GM03348 (cell line): Measurements from ENCODE around the gene SRRM1.
"Not testable (repeated sequence)": the region's sequence is repeated elsewhere in the genome, so short reads cannot be mapped to it uniquely, and the experiment has no call there.

Experiments
- DNase-seq: peaks from one replicate; pipeline ENCODE4 v3.0.0; 2012; ENCODE audit warnings: low spot score

The SRRM1 gene

DNA sequence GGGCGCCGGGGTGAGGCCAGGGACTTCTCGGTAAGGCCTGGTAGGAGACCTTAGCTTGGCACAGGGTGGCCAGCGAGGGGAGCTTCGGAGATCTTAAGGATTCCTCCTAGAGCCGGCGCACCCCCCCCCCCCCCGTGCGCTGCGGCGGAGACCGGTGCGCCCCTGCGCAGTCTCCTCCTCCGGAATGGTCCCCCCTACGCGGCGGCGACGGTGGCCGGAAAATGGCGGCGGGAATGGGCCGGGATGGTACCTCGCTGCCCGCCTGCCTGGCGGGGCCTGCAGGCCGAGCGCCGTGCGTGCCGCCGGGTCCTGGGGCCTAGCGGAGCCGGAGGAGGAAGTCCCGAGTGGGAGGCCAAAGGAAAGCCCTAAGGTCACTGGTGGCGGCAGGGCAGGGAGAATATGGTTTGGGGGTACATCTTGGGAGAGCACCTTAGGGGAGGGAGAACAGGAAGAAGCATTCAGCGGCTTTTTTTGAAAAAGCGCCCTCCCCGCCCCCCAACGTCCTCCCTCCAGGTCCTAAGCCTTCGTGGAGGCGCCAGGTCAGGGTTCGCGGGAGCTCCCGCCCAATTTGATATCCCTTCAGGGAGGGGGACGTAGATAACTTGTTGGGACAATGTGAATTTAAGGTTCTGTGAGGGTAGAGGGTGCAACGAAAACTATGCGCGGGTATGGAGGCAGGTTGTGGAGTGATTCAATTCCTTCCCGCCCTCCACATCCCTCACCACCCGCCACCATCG lies 429 bp downstream of the SRRM1 start:
- peak; percentile 71 for DNase-seq

DNA sequence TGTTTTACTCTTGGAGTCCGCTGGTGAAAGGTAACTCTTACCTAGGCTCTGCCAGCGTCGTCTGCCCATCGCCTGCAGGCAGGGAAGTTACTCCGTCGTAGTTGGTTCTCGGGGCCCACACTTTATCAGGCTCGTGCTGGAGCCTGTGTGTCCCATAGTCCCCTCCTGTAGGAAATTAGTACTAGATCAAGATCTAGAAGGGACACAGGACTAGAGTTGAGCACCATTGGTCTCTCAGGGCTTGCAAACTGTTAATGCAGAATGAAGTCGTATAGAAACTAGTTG lies 940 bp downstream of the SRRM1 start:
- no peak for DNase-seq

DNA sequence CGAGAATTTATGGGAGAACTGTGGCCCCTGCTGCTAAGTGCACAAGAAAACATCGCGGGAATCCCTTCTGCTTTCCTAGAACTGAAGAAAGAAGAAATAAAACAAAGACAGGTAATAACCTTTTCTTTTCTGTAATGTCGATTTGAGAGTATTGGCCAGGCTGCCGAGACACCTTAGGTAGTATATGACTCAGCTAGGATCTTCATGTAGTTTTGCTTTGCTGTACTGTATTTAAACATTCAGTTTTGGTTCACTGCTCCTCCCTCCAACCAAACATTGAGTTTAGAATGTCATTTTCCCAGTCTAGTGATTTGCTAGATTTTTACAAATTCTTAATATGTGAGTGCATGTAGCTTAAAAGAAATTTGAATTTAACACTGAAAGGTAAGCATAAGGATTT lies 5.8 kb downstream of the SRRM1 start:
- DNase-seq: no peak

DNA sequence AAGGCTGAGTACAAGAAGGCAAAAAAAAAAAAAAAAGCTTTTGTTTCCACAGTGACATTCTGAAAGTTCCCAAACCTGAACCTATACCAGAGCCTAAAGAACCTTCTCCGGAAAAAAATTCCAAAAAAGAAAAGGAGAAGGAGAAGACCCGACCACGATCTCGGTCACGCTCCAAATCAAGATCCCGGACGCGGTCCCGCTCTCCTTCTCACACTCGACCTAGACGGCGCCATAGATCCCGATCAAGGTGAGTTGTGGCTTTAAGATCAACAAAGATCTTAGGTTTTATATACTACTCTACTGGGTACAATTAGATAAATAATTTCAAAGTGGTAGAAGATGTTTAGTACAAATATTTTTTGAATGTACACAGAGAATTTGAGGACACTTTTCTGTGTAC lies 9.3 kb downstream of the SRRM1 start:
- DNase-seq: no peak

DNA sequence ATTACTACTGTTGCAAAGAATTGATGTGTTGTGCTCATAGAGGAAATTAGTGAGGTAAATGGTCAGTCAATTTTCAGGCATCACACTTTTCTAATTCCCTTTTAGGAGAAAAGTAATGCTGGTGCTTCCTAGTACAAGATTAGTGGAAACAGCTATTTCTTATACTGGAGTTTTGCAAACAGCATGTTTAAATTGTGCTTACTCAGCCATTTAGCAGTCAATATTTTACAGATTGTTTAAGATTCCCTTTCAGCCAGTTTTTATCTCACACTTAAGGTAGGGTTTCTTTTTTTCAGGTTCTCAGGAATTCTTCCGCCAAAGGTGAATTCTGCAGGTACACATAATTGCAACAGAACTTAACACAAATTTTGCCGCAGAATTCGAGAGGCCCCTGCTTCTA lies 10.9 kb downstream of the SRRM1 start:
- no peak for DNase-seq

DNA sequence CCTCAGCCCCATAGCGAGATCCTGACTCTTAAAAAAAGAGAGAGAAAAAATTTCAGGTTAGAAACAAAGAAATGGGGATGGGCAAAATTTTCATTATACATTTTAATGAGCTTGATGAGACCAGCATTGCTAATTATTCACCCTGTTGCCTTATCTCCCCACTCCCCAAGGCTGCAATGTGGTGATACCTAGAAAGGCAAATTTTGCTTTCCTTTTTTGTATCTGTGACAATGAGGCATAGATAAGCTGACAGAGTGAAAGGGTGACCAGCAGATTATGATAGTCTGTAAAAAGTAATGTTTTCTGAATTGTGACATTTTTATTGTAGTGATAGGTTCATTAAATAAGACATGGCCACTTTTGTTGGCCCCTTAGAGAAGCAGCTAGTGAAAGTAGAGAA lies 12.9 kb downstream of the SRRM1 start:
- no peak for DNase-seq

DNA sequence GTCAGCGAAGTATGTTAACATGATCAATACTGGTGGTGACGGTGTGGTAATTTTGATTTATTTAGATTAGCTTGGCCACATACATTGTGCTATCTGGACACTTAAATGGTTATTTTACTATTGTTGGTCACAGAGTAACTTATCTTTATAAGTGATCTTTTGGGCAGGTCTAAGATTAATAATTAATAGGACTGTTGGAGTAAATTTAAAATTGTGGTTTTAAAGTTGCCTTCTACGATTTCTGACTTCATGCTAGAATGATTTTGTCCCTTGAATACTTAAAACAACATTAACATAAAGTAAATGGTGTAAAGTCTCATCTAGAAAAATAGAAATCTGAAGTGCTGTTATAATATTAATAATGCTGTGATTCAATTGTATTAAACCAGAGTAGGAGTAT lies 14.7 kb downstream of the SRRM1 start:
- DNase-seq: no peak

DNA sequence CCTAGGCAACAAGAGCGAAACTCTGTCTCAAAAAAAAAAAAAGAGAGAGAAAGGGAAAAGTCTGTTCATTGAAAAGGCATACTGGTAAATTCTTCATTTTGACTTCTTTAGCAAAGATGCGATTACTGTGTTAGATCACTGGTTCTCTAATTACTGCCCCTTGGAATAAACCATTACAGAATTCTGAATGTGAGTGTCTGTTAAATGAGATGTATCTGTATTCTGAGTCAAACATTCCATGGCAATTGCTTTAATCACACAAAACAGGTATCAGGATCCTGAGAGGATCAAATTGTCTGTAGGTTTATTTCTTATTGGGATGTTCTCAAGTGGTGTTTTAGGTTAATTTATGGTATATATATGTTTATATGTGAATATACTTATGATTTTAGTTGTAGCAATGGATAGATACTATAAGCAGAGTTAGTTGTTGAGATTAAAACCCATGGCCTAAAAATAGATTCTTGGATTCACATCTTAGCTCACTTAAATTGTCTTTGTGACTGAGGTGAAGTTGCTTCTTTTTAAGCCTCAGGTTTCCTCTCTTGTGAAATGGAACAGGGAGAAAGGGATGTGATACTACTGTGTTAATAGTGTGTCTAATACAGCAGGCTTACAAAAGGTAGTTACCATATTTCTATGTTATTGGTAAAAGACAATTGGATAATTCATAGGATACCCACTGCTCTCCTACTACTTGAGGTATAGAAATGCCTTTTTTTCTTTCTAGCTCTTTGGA lies 16.2 kb downstream of the SRRM1 start:
- DNase-seq: no peak

DNA sequence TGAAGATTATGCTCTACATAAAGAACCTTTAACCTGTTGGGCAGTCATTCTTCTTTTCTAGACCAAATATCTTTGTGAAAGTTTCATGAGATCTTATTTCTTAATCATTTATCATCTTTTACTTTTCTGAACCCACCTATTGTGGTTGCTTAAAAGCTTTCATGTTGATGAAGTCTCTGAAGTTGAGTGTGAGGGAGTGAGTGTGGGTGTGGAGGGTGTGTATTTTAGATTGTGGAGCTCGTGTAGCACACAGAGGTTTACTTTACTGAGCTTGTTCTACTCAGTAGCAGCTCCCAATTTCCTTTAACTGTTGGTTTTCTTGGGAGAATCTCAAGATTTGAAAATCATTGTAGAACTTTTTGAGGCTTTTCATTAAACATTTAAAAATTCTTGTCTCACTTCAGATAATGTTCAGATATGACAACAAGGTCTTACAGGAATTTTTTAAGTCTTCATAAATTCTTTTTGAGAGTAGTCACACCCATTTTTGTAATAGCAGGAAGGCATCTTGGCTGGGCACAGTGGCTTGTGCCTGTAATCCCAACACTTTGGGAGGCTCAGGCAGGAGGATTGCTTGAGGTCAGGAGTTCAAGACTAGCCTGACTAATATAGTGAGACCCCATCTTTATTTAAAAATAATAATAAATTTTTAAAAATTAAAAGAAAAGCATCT lies 17.0 kb downstream of the SRRM1 start:
- DNase-seq: peak; percentile 6

DNA sequence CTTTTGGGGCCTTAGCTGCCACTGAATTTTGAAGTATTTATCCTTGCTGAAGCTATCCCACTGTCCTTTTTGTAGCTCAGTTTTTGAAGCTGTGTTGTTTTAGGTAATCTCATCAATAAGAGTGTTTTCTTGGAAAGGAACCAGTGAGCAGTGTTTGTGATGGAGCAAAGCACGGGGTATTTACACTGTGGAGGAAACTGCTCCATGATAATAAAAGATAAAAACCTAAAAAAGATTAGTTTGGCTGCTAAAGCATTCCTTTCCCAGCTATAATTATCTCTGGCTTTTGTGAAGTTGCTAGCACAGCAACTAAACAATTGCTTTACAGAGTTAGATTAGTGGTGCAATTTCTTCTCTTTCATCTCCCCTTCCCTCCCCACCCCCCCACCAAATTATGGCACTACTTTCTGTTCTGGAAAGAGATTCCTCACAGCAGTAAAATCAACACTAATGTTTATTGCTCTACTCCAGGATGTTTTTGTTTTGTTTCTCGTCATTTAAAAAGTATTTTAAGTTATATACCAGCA lies 21.5 kb downstream of the SRRM1 start:
- no peak for DNase-seq

DNA sequence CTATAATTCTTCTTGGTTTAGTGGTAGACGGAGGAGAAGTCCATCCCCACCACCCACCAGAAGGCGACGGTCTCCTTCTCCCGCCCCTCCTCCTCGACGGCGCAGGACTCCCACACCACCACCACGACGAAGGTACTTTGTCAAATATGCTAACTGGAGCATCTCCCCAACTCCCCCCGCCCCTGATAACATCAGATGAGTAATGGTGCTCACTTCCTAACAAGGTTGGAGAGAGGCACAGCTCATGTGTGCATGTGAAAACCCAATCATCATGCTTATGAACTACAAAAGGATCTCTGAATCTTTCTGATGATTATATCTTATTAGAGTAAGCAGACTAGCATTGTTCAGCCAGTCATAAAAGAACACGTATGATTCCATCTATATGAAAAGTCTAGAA lies 23.7 kb downstream of the SRRM1 start:
- no peak for DNase-seq

DNA sequence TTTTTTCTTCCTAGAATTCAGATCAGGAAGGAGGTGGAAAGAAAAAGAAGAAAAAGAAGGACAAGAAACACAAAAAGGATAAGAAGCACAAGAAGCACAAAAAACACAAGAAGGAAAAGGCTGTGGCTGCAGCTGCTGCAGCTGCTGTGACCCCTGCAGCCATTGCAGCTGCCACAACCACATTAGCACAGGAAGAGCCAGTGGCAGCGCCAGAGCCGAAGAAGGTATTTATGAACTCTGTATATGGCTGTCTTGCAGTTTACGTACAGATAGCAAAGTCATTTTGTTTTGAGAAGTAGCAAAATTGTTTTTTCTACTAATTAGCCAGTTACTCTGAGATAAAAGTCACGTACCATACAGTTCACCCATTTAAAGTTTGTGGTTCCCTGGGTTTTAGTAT lies 28.3 kb downstream of the SRRM1 start:
- DNase-seq: not testable (repeated sequence)

DNA sequence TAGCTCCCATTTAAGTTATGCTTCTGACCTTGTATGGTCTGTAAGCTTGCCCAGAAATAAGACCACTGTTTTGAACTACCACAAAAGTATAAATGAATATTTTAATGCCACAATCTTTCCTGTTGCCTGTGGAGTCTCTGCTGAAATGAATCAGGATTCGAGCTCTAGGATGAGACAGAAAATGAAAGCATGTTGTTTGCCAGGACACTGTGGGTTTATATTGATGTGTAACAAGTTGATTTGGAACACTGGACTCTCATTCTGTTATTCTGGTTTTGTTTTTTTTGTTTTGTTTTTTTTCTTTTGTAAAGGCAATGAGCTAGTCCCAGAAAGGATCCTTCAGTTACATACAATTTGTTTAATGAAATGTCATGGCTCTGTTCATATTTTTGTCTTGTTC lies 29.6 kb downstream of the SRRM1 start:
- DNase-seq: not testable (repeated sequence)

DNA sequence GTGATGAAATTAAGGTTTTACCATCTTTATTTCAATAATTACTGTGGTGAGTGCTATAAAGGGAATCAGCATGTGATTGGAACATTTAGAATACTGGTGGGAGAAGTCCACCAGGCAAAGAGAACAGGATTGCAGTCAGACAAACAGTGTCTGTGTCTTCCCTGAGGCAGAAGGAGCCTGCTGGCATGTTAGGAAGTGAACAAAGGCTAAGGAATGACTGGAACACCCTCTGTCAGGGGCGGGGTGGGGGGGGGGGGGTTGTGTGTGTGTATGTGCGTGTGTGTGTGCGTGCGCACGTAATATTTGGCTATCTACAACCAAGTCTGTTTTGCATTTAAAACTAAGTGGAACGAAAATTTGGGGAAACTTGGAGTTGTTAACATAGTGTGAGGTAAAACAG lies 30.2 kb downstream of the SRRM1 start:
- DNase-seq: peak; percentile 27

DNA sequence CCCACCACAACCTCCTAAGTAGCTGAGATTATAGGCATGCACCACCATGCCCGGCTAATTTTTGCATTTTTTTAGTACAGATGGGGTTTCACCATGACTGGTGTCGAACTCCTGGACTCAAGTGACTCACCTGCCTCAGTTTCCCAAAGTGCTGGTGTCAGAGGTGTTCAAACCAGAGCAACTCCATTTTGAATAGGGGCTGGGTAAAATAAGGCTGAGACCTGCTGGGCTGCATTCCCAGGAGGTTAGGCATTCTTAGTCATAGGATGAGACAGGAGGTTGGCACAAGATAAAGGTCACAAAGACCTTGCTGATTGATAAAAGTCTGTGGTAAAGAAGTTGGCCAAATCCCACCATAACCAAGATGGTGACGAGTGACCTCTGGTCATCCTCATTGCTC lies 35.3 kb downstream of the SRRM1 start:
- DNase-seq: not testable (repeated sequence)

DNA sequence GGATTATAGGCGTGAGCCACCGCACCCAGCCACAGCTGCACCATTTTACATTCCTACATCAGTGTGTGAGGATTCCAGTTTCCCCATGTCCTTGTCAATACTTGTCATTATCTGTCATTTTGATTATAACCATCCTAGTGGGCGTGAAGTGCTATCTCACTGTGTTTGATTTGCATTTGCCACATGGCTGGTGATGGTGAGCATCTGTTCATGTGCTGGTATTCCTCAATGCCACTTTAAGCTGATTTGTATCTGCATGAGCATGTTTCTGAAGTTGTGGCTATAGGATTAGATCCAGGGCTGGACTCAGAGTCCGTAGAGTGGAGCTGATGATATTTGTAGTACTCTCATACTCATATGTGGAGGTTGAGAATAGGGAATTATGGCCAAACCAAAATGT lies 36.6 kb downstream of the SRRM1 start:
- DNase-seq: no peak

DNA sequence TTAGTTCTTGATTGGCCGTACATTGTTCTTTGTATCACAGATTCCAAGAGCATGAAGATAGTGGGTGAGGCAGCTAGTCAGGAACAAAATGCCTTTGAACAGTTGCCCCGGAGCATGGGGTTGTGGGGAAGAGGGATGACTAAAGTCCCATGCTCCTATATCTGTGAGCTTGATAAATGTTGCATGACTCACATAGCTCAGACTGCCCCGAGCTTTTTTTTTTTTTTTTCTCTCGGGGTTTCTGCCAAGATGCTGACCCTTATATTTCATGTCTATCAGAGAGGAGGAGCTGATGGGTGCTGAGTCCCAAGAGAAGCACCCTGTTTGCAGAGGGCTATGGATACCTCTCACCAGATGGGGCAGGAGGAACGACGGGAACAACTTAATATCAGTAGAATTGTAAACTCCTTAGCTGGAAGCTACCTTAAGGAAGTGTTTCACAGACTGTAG lies 40.6 kb downstream of the SRRM1 start:
- DNase-seq: peak; percentile 84

DNA sequence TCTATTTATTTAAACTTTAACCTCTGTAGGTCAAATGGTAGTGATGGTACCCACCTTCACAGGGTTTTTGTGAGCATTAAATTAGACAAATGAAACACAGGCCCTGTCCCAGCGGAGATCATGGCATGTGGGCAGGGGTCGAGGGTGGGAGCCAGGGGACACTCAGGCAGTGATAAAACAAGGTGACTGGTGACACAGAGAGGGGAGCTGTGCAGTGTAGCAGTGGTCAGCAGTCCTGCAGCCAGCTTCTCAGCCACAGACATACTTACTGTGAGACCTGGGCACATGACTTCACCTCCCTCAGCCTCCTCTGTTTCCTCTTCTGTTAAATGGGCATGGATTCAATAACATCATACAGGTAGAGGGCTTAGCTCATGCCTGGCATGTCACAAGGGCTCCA lies 44.9 kb downstream of the SRRM1 start:
- no peak for DNase-seq

DNA sequence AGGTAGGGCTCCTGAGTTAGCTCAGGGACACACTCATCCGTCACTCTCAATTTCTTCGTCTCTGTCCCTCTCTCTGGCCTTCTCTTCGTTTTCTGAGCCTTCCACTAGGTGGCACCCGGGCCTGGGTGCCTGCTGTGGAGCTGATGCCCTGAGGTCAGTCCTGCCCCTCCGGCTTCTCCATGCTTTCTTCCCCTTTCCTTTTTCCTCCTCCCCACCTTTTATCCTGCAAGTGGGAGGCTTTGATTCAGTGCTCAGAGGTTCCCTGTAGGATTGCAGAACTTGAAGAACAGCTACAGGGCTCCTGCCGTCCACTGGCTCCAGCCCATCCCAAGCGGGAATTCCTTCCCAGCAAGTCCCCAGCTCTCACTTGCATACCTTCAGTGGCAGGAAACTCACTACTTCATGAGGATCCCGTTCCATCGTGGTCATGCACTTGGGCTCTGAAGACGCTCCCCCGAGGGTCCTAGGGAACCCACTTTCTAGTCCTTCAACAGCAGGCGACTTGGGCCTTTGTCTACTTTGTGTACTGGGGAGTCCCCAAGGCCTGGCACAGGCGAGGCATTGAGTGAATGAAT lies 45.6 kb downstream of the SRRM1 start:
- DNase-seq: peak; percentile 92

DNA sequence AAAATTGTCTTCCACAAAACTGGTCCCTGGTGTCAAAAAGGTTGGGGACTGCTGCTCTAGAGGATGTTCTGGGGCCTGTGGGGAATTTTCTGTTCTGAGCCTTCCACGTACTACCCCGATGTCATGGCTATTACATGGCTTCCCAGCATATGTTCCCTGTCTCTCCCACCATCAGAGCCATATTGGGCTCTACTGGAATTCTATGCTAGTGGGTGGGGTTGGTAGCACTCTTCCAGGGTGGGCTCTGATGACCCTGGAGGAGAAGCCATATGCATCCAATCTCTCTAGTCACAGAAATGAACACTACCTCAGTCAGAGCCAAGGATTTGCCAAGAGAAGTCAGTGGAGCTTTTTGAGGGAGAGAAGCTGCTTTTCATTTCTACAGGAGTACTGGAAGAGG lies 47.9 kb downstream of the SRRM1 start:
- no peak for DNase-seq

DNA sequence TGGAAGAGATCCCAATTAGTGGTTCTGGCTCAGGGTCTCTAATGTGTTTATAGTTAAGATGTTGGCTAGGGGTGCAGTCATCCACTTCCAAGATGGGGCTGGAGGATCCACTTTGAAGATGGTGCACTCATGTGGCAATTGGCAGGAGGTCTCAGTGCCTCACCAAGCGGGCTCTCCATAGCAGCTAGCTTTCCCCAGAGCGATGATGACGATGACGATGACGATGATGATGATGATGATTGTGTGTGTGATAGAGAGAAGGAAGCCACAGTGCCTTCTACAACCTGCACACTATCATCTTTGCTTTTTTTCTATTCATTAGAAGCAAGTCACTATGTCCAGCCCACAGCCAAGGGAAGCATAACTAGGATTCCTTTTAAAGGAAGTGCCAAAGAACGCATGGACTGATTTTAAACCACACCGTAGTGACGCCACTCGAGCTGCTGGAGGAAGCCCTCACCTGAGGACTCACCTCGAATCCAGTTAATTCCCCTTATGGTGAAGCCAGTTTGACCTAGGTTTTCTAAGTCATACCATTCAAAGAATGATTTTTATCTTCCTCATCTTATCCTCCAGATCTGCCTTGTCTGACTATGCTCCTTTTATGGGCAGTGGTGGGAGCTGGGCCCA lies 49.4 kb downstream of the SRRM1 start:
- DNase-seq: no peak

DNA sequence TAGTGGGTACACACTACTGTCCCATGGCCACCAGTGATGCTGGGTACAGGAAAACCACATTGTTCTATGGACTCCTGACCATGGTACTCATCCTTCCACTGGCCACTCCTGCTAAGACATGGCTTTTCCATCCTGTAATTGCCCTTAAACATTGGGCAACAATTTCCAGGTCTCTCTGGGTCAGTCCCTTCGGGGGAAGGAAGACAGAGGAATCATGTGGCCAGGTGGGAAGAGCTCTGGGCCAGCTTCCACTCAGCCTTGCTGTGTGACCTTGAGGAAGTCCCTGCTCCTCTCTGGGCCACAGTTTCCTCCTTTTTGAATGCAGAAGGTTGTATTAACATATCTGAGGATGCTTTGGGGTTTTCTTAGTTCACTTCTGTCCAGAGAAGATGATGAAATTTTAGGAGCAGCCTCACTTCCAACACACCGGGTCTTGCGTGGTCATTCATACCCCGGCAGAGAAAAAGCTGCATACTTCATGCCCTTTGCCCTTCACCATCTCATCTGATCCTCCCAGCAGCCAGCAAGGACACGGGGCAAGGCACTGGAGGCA lies 50.8 kb downstream of the SRRM1 start:
- DNase-seq: peak; percentile 11
